ACHN (cell line): ENCODE measurements around the gene ITGA3.
"Not testable (repeated sequence)": the region's sequence is repeated elsewhere in the genome, so short reads cannot be mapped to it uniquely, and the experiment has no call there.

Experiments
- DNase-seq: peaks from one replicate; pipeline ENCODE4 v3.0.0-alpha.2; 2015
- in situ Hi-C: cut with HindIII; loops from 2 replicates; pipeline ENCODE4 v1.10.0; 2017; ENCODE audit warnings: low sequenced_read_pairs, low pct_ligation_motif_present, low pct_unique_long_range_greater_than_20kb

Gene ITGA3

DNA sequence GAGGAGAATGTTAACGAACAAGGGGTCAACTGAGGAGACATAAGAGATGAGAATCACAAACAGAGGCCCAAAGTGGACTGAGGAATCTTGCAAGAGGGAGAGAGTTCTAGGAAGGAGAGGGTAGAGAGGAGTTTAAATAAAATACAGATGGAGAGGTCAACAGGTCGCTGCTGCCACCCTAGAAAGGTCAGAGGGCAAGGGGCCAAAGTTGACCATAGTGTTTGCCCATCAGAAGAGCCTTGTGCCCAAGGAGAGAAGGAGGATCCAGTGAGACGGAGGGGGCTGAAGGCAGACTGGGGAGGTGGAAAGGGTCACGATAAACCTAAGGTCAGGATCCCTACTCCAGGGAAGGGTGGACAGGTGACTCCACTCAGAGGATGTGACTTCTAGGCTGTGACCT lies 6.9 kb upstream of the ITGA3 start:
- DNase-seq: no peak

DNA sequence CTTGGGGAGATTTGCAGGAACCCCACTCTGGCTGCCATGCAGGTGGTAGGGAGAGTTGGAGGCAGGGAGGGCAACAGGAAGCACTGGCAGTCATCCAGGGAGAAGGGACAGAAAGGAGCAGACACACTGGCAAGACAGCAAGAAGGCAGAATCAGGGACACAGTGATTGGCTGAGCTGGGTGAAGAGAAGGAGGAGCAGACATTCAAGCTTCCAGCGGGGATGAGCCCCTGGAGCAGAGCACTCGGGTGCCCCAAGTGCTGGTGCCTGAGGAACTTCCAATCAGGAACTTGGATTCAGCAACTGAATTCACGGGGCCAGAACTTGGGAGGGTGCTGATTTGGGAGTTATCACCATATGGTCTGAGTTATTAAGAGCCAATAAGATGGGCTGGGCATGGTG lies 6.3 kb upstream of the ITGA3 start:
- in situ Hi-C loops: no loop called here
- peak; percentile 59 for DNase-seq

More for the DNA sequence above, 6.9 kb upstream of the ITGA3 start:
- in situ Hi-C loops: no loop called here

DNA sequence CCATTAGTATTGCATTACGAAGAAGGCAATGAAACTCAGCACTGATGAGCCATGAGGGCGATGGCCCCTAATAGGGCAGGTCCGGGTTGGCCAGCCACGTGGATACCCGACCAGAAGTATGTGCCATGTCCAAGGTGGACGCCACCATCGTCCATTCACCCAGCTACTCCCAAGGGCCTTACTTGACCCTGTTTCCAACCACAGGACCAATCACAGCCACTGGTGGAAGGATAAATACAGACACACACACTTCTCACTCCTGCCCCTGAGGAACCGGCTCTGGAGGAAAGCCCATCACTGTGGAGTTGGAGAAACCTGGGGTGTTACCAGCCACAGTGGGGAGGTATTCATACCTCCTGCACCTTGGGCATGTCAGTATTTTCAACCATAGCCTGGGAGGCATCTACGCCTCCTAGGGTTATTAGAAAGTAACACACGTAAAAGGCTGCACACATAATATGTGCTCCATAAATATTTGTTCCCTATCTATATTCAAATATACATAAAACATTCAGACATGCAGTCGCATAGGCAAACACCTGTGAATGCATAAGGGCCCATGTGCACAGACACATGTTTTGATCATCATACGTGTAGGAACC lies 5.4 kb upstream of the ITGA3 start:
- DNase-seq: no peak
- in situ Hi-C loops: no loop called here

DNA sequence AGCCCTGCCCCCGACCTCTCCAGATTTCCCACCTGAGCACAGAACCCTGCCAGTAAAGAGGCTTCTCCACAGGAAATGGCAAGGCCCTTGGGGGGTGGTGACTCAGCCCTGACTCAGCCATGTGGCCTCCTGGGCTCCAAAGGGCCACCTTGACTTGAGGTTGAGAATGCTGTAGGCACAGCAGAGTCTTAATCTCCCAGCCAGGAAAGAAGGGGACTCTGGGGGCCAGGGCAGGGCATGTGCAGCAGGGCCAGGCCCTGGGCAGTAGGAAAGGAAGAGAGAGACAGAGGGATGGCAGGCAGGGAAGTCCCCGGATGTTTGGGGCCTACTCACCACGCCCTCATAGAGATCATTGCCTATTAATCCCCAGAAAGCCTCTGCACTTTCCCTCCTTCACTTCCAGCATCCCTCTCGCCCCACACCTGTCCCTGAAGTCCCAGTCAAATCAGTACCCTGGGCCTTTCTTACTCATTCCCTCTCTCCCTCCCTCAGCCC lies 4.8 kb upstream of the ITGA3 start:
- in situ Hi-C loops: no loop called here
- peak; percentile 99 for DNase-seq

DNA sequence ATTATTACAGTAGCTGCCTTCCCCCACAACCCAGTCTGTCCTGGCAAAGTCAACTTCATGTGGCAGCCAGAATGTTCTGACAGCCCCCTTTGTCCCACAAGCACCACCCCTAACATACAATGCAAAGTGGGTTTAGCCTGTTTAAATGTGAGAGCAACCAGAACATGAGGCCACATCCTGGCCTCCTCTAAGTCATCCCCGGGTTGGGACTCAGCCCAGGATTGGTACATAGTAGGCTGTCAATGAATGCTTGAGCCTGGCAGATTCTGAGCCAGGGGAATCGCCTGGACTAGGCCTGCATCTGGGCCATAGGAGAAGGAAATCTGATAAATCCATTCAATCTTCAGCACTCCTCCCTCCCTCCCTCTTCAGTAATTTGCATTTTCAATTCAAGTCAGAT lies 4.3 kb upstream of the ITGA3 start:
- DNase-seq: no peak
- in situ Hi-C loops: no loop called here

DNA sequence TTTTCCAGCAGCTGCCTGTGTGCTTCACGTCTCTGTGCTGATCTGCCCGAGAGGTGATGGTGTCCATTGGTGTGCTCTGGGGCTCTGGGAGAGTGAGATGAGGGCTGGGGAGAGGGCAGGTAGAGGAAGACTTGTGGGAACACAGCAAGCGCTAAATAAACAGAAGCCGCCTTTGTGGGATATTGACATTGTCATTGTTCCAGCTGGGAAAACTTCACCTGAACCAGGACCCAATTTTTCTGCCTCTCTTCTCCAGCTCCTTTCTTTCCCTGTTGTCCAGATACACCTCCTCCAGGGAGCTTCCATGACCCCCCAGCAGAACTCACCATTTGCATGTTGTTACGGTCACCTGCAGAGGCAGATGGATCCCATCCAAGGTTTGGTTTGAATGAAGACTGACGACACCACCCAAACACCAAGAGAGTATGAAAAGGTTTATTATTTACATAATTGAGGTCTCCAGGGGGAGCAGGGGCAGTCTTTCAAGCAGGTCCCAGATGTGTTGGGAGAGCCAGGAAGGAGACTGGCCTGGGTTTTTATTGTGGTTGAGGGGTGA lies 3.6 kb upstream of the ITGA3 start:
- in situ Hi-C loops: no loop called here
- DNase-seq: no peak

DNA sequence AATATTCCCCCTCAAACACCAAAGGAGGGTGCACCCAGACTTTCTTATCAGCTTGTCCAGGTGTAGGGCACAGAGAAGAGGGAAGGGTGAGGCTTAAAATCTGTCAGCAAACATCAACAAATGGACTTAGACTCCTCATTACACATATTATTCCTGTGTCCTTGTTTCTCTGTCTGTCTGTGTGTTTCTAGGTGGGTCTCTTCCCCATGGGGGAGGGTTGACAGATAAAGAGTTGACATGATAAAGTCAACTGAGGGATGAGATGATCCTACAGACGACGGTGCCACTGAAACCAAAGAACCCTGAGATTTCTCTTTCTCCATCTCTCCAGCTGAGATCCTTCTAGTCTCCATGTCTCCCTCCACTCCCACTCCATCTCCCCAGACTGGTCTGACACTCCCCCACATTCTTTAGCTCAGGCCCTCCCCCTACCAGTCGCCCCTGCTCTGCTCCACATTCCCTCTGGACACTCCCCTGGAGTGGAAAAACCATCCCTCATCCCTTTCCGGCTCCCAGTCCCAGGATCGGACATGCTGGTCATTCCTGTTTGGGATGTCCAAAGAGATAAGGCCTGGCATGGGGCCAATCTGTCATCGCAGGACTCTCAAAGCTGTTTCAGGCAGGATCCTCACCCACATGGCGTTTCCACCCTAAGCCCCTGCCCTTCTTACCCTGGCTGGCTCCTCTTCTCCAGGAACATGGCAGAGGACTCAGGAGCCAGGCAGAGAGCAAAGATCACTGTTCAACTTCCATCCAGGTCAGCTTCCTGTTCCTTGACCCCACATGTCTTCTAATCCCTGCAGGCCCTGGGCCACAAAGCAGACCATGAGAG lies 2.9 kb upstream of the ITGA3 start:
- in situ Hi-C loops: no loop called here
- no peak for DNase-seq

DNA sequence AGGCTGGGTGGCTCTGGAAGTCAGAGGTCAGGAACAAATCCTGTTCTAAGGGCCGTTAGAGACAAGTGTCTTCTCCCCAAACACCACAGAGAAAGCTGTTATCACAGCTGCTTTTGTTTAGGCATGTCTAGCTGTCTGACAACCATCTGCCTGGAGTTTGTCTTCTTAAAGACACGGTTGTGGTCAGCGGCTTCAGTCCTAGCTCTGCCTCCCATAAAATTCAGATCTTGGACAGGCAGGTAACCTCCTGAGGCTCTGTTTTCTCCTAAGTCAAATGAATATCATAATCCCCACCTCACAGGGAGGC lies 2.3 kb upstream of the ITGA3 start:
- in situ Hi-C loops: no loop called here
- no peak for DNase-seq

DNA sequence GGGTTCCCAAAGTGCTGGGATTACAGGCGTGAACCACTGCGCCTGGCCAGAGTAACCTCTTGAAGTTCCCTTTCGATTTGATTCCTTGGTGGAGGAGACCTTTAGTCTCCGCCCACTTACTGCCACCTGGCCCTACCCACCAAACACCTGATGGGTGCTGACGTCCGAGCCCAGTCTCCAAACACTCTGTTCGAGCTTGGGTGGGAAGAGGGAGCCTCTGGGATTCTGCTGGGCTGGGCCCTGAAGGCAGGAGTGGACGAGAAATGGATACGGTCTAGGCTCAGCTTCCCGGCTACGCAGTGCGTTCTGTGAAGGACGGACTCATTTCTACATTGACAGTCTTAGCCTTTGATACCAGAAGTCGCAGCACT lies 870 bp upstream of the ITGA3 start:
- DNase-seq: peak; percentile 89
- in situ Hi-C loops: no loop called here

DNA sequence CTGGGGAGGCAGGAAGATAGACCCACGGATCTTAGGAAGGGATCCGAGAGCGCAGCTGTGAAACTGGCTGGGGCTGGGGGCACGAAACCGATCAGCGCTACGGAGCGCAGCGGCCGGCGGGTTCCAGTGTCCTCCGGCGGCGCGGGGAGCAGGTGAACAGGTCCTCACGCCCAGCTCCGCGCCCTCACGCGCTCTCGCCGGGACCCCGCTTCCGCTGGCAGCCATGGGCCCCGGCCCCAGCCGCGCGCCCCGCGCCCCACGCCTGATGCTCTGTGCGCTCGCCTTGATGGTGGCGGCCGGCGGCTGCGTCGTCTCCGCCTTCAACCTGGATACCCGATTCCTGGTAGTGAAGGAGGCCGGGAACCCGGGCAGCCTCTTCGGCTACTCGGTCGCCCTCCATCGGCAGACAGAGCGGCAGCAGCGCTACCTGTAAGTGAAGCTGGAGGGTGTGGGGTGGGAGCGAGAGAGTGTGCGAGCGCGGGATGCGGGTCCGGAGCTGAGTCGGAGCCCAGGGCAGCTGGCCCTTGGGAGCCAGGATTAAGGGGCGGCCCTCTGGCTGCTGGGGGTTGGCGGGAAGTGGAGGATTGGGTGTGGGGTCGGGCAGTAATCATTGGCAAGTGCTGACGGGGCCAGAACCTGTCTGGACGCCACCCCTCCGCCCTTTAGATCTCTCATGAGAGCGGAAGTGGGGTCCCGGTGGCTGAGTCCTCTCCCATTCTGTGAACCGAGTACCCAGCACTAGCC lies 479 bp downstream of the ITGA3 start:
- peak; percentile 55 for DNase-seq
- in situ Hi-C loops: no loop called here

DNA sequence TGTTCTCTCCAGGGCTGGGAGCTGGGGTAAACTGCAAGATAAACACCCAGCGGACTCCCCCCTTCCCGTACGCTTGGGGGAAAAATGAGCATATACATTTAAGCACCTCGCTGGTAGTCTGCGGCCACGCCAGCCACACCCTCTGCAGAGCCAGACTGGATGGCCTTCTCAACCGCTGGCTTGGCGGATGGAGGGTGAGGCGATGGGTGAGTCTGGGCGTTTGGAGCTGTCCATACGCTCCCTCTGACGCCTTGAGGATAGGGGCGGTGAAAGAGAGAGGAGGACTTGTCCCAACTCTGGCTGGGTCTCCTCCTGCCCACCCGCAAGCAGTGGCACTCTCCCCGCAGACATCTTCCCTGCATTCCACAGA lies 1.0 kb downstream of the ITGA3 start:
- in situ Hi-C loops: no loop called here
- peak; percentile 53 for DNase-seq

DNA sequence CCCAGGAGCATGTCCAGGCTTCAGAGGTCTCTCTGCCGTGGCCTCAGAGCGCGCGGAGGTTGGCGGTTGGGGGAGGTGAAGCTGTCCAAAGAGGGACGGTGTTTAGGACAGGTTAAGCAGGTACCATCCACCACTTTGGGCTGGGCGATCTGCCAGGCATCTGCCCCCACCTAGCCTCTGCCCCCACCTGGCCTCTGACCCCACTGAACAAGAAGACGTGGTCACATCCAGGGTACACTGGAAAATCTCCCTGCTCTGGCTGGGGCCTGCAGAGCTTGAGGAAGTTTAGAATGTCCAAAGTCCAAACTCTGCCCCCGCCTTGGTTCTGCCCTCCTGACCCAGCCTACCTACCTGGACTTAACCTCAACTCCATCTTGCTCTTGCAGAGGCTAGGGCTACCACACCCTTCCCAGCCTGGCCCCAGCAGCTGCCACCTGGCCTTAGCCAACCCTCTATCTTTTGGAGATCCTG lies 1.6 kb downstream of the ITGA3 start:
- in situ Hi-C loops: no loop called here
- no peak for DNase-seq

DNA sequence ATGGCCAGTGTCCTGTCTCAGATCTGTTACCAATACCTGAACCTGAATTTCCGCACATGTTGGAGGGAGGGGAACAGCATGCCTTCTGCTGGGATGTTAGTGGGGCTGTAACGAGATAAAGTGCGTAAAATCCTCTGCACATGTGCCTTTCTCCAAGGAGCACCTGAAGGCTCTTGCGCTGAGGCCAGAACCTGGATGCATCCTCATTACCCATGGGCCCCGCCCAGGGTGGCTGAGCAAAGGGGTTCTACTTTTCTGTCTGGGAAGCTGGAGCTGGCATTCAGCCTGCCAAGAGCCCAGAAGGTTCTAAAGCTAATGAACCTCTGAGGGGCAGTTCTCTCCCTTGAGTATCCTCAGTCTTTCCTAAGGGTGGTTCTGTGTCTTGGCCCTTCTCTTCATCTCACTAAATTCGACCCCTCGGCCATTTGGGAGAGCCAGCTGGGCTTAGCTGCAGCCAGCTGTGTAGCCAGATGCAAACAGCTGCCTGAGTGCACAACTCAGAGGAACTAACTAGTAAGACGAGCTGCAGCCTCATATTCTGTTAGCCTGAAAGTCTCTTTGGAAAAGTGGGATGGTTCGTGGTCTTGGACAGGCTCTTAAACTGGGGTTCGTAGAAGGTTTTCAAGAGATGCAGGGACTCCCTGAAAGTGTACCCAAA lies 2.5 kb downstream of the ITGA3 start:
- DNase-seq: no peak
- in situ Hi-C loops: no loop called here

DNA sequence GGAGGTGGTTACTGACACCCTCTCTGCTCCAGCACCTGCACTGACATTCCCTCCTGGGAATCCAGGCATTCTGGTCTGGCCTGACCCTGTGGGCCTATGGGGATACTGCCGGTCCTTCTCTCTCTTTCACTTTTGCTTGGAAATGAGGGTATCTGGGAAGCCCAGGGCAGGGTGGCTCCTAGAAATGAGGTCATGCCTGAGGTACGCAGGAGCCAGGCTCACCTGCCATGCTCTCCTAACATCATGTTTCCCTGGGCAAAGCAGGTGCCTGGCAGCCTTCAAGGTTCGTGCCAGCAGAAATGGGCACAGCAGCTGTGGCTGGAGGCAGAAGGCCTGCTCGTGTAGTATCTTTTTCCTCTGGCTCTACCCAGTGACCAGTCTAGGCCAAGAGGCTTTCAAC lies 3.3 kb downstream of the ITGA3 start:
- DNase-seq: no peak
- in situ Hi-C loops: no loop called here

DNA sequence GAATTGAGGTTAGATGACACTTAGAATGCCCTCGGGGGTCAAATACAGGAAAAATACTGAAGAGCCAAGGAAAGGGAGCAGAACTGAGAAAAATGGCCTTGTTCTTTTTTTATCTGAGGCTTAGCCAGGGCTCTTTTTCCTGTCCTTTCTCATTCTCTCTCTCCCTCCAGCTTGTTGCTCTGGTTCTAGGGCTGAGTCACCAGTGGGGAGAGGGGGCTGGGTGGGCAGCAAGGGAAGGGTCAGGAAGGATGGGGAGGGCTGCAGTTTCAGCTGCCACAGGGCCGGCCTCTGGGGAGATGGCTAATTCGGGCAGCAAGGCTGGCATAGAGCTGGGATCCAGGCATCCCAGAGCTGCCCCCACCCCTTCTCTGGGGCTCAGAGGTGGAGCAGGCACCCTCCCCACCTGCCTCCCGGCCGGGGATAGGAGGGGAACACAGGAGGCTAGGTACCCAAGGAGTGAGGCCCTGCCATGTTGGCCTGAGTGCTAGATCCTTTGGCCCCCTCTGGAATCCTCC lies 3.9 kb downstream of the ITGA3 start:
- no peak for DNase-seq
- in situ Hi-C loops: no loop called here

DNA sequence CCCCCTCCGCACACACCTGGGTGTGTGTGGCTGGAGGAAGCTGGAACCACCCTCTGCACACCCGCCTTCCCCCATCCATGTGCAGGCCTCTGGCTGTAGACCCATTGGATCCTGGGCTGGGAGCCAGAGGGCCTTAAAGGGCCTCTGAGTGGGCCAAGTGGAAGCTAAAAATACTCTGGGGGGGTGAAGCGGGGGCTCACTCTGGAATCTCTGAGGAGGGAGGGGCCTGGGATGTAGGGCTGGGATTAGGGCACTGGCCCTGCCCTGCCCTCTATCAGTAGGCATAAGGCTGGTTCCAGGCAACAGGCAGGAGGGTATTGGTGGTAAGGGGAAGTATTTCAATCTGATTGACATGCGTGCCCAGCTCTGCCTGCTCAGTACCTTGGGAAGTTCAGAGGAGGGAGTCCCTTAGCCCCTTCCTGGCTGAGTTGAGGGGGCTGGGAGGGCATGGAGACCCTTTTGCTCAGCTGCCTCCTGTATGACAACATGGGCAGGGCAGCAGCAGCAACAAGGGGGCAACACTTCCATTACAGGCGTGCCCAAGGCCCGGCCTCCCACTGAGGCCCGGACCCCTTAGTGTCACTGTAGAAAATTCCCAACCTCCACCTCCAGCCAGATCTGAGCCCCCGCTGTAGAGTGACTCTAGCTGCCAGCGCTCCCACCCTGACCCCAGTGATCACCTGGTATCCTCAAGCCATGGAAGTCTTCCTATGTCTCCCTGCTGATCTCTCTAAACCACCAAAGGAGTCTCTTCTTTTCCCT lies 5.2 kb downstream of the ITGA3 start:
- in situ Hi-C loops: no loop called here
- DNase-seq: peak; percentile 75

DNA sequence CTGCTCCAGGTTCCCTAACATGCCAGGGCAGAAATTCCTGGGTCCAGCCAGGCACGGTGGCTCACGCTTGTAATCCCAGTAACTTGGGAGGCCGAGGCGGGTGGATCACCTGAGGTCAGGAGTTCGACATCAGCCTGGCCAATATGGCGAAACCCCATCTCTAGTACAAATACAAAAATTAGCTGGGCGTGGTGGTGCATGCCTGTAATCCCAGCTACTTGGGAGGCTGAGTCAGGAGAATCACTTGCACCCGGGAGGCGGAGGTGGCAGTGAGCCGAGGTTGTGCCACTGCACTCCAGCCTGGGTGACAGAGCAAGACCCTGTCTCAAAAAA lies 5.8 kb downstream of the ITGA3 start:
- peak; percentile 48 for DNase-seq
- in situ Hi-C loops: not testable (repeated sequence)
